Mesenteric fat pad (tissue), 1 donor: Measurements from ENCODE around the gene CDK5RAP2. TPM values are rescaled to one million over a fixed set of nuclear protein-coding genes. Genes with fewer than 3 reads are reported as not detected.

Source experiments
- DNase-seq: peaks from one replicate; pipeline ENCODE4 v3.0.0-alpha.2; 2020; ENCODE audit warnings: low spot score
- total RNA-seq: library from RNA; stranded (reverse); fragmentation: NEBNext Ultra II Directional; extraction: Animal tissue kit (Norgen Biotek cat#: 25700); gene quantifications from one replicate; pipeline ENCODE4 v1.2.1, GENCODE V29; 2021
- donor health status: DM: yes; HTN: yes; CAD: no.

CDK5RAP2 gene
- total RNA-seq, 1 donor from 2014 or later, result 42.3 TPM

GRCh38 chr9:120387257-120388002, 192.5 kb downstream of the CDK5RAP2 start:
- peak; percentile 72 for DNase-seq

- DNase-seq, result peak; percentile 57
Observed at GRCh38 chr9:120386390-120387131, 193.4 kb downstream of the CDK5RAP2 start.

GRCh38 chr9:120385606-120386389, 194.2 kb downstream of the CDK5RAP2 start:
- peak; percentile 64 for DNase-seq

- DNase-seq, result no peak
Observed at GRCh38 chr9:120384925-120385272, 195.1 kb downstream of the CDK5RAP2 start.

GRCh38 chr9:120383999-120384924, 195.7 kb downstream of the CDK5RAP2 start:
- peak; percentile 83 for DNase-seq

GRCh38 chr9:120383611-120383998, 196.4 kb downstream of the CDK5RAP2 start:
- DNase-seq, result peak; percentile 88

GRCh38 chr9:120382453-120382852, 197.5 kb downstream of the CDK5RAP2 start:
- peak; percentile 81 for DNase-seq

GRCh38 chr9:120381839-120382238, 198.1 kb downstream of the CDK5RAP2 start:
- DNase-seq, result peak; percentile 71

GRCh38 chr9:120379611-120380010, 200.4 kb downstream of the CDK5RAP2 start:
- no peak for DNase-seq

- no peak for DNase-seq
Observed at GRCh38 chr9:120378680-120379079, 201.3 kb downstream of the CDK5RAP2 start.

GRCh38 chr9:120377268-120378159, 202.5 kb downstream of the CDK5RAP2 start:
- DNase-seq, result peak; percentile 80

GRCh38 chr9:120376101-120376500, 203.9 kb downstream of the CDK5RAP2 start:
- peak; percentile 77 for DNase-seq

GRCh38 chr9:120375316-120375715, 204.7 kb downstream of the CDK5RAP2 start:
- peak; percentile 78 for DNase-seq

GRCh38 chr9:120374817-120375216, 205.2 kb downstream of the CDK5RAP2 start:
- DNase-seq, result peak; percentile 72

- DNase-seq, result peak; percentile 37
Observed at GRCh38 chr9:120374239-120374638, 205.7 kb downstream of the CDK5RAP2 start.

- peak; percentile 73 for DNase-seq
Observed at GRCh38 chr9:120372040-120372439, 207.9 kb downstream of the CDK5RAP2 start.

GRCh38 chr9:120369608-120370220, 210.3 kb downstream of the CDK5RAP2 start:
- no peak for DNase-seq

- DNase-seq, result peak; percentile 12
Observed at GRCh38 chr9:120368799-120369198, 211.2 kb downstream of the CDK5RAP2 start.

GRCh38 chr9:120366644-120367019, 213.3 kb downstream of the CDK5RAP2 start:
- DNase-seq, result peak; percentile 22
